ENCODE data around the gene SLC19A1.

Gene SLC19A1

GRCh38 chr21:45588086-45588825 lies 46.0 kb upstream of the SLC19A1 start:
- TF ChIP-seq CTCF (IDR thresholded peaks at IDR 0.05; ENCODE audit: low read depth, low read length, missing control alignments) = no peak
- no peak for DNase-seq (ENCODE audit: extremely low read depth, low read depth)
- H3K4me3 ChIP-seq (replicated peaks; ENCODE audit: low read depth, low read length) = no peak overlapping the region

- TF ChIP-seq CTCF (IDR thresholded peaks at IDR 0.05; ENCODE audit: low read depth, low read length, missing control alignments) = no peak
- H3K4me3 ChIP-seq (replicated peaks; ENCODE audit: low read depth, low read length) = no peak overlapping the region
- DNase-seq (ENCODE audit: extremely low read depth, low read depth) = no peak
Observed at GRCh38 chr21:45586289-45586858, 44.1 kb upstream of the SLC19A1 start.

GRCh38 chr21:45584786-45585185 lies 42.5 kb upstream of the SLC19A1 start:
- DNase-seq (ENCODE audit: extremely low read depth, low read depth) = no peak
- no peak overlapping the region for H3K4me3 ChIP-seq (replicated peaks; ENCODE audit: low read depth, low read length)
- no peak for TF ChIP-seq CTCF (IDR thresholded peaks at IDR 0.05; ENCODE audit: low read depth, low read length, missing control alignments)

GRCh38 chr21:45583831-45584509 lies 41.7 kb upstream of the SLC19A1 start:
- DNase-seq (ENCODE audit: extremely low read depth, low read depth) = no peak
- no peak for TF ChIP-seq CTCF (IDR thresholded peaks at IDR 0.05; ENCODE audit: low read depth, low read length, missing control alignments)
- H3K4me3 ChIP-seq (replicated peaks; ENCODE audit: low read depth, low read length) = no peak overlapping the region

- H3K4me3 ChIP-seq (replicated peaks; ENCODE audit: low read depth, low read length) = no peak overlapping the region
- DNase-seq (ENCODE audit: extremely low read depth, low read depth) = no peak
- TF ChIP-seq CTCF (IDR thresholded peaks at IDR 0.05; ENCODE audit: low read depth, low read length, missing control alignments) = no peak
Observed at GRCh38 chr21:45582128-45582527, 39.9 kb upstream of the SLC19A1 start.

GRCh38 chr21:45581322-45581712 lies 39.1 kb upstream of the SLC19A1 start:
- no peak for DNase-seq (ENCODE audit: extremely low read depth, low read depth)
- H3K4me3 ChIP-seq (replicated peaks; ENCODE audit: low read depth, low read length) = no peak overlapping the region
- no peak for TF ChIP-seq CTCF (IDR thresholded peaks at IDR 0.05; ENCODE audit: low read depth, low read length, missing control alignments)

All from HFF-Myc (cell line).